HepG2 (cell line): ENCODE measurements around the gene TMEM33. TPM values are rescaled to one million over a fixed set of nuclear protein-coding genes. Genes with fewer than 3 reads are reported as not detected.
A peak's percentile ranks its signal among the peaks of the same experiment; 100 is the strongest.

Experiments used
- CBX2 ChIP-seq, 2 experiments: fragments of 200-600 bp in 1 of 2; sonication (generic); formaldehyde crosslinking in 1 of 2; IDR thresholded peaks; 2 replicates each; pipeline versions ENCODE4 v1.7.0 to v1.8.1; 2018 to 2022; ENCODE audit warnings: low read depth in 2 of 2, low read length in 1 of 2, mild to moderate bottlenecking in 1 of 2, missing genetic modification reagents in 1 of 2
- GFI1 ChIP-seq: sonication (generic); formaldehyde crosslinking; IDR thresholded peaks from 2 replicates; pipeline ENCODE4 v1.5.0; 2020; ENCODE audit warnings: missing genetic modification reagents, mild to moderate bottlenecking, borderline replicate concordance
- IKZF4 ChIP-seq: sonication (generic); formaldehyde crosslinking; IDR thresholded peaks from 2 replicates; pipeline ENCODE4 v1.5.1; 2020; ENCODE audit warnings: borderline replicate concordance, mild to moderate bottlenecking, low read depth, missing genetic modification reagents; ENCODE audit errors: not compliant biosample characterization
- MAX ChIP-seq: IDR thresholded peaks from 2 replicates; pipeline ENCODE4 v1.6.1; 2012; ENCODE audit warnings: inconsistent platforms
- MXD1 ChIP-seq: sonication (generic); formaldehyde crosslinking; IDR thresholded peaks from 2 replicates; pipeline ENCODE4 v1.4.0; 2020; ENCODE audit warnings: mild to moderate bottlenecking, missing genetic modification reagents
- NFE2L1 ChIP-seq: sonication (generic); formaldehyde crosslinking; IDR thresholded peaks from 2 replicates; pipeline ENCODE4 v1.4.0; 2020; ENCODE audit warnings: missing genetic modification reagents, mild to moderate bottlenecking, borderline replicate concordance
- POLR2A ChIP-seq, 2 experiments: IDR thresholded peaks; 2 replicates each; pipeline ENCODE4 v1.6.1; 2011; ENCODE audit warnings: low read depth in 2 of 2, low read length in 2 of 2, mild to moderate bottlenecking in 1 of 2, moderate library complexity in 1 of 2; ENCODE audit not compliant: insufficient read depth in 1 of 2
- SATB2 ChIP-seq: sonication (generic); formaldehyde crosslinking; IDR thresholded peaks from 2 replicates; pipeline ENCODE4 v1.5.0; 2020; ENCODE audit warnings: missing genetic modification reagents
- TFDP2 ChIP-seq: sonication (generic); formaldehyde crosslinking; IDR thresholded peaks from 2 replicates; pipeline ENCODE4 v1.4.0; 2020; ENCODE audit warnings: missing genetic modification reagents
- ZNF136 ChIP-seq: sonication (generic); formaldehyde crosslinking; IDR thresholded peaks from 2 replicates; pipeline ENCODE4 v1.8.1; 2022; ENCODE audit warnings: low read depth, mild to moderate bottlenecking, moderate library complexity, missing genetic modification reagents
- ZNF510 ChIP-seq: sonication (generic); formaldehyde crosslinking; IDR thresholded peaks from 2 replicates; pipeline ENCODE4 v1.4.0; 2020; ENCODE audit warnings: low read depth, mild to moderate bottlenecking, missing genetic modification reagents
- ZNF597 ChIP-seq: sonication (generic); formaldehyde crosslinking; IDR thresholded peaks from 2 replicates; pipeline ENCODE4 v1.5.0; 2020; ENCODE audit warnings: missing genetic modification reagents
- ZNF609 ChIP-seq: sonication (generic); formaldehyde crosslinking; IDR thresholded peaks from 2 replicates; pipeline ENCODE4 v1.4.0; 2020; ENCODE audit warnings: mild to moderate bottlenecking, missing genetic modification reagents, borderline replicate concordance
- ZNF678 ChIP-seq: sonication (generic); formaldehyde crosslinking; IDR thresholded peaks from 2 replicates; pipeline ENCODE4 v1.4.0; 2020; ENCODE audit warnings: mild to moderate bottlenecking, missing genetic modification reagents
- ZNF687 ChIP-seq: sonication (generic); formaldehyde crosslinking; IDR thresholded peaks from 2 replicates; pipeline ENCODE4 v1.5.1; 2020; ENCODE audit warnings: mild to moderate bottlenecking, missing genetic modification reagents, moderate library complexity
- ZNF879 ChIP-seq: sonication (generic); formaldehyde crosslinking; IDR thresholded peaks from 2 replicates; pipeline ENCODE4 v1.8.1; 2023; ENCODE audit warnings: missing genetic modification reagents
- polyA plus RNA-seq, 8 experiments: library from polyadenylated mRNA; depleted of rRNA in 3 of 8; stranded (reverse) in 7 of 8; unstranded in 1 of 8; fragments of >200 nt; fragmentation: Illumina TruSeq in 4 of 8; extraction: Trizol in 4 of 8; gene quantifications; 2 replicates each; pipeline versions ENCODE4 v1.2.1 to v1.2.3, GENCODE V29; 2011 to 2016; ENCODE audit warnings: low read depth in 4 of 8, missing spikeins in 1 of 8, mixed read lengths in 1 of 8; ENCODE audit not compliant: insufficient read depth in 1 of 8
- total RNA-seq, 5 experiments: library from RNA; depleted of rRNA; stranded (reverse); fragments of >200 nt; fragmentation: Illumina TruSeq; extraction: Trizol; gene quantifications; 2 replicates each; pipeline ENCODE4 v1.2.3, GENCODE V29; 2016; ENCODE audit warnings: low read depth in 1 of 5

Gene TMEM33
- total and polyA plus RNA-seq, 2 of the 13 experiments (the other 11 are each of a cell fraction or from before 2014, with no cell fraction given), result 36.1 to 66.6 TPM

- TF ChIP-seq ZNF687 (CRISPR knock-in tag) (peak; percentile 87), ZNF879 (CRISPR knock-in tag) (no peak), ZNF678 (no peak), SATB2 (CRISPR knock-in tag) (no peak; the same call in 1 of the 2 replicates), ZNF597 (CRISPR knock-in tag) (no peak), ZNF609 (no peak), ZNF510 (CRISPR knock-in tag) (no peak), NFE2L1 (CRISPR knock-in tag) (no peak), POLR2A (IDR thresholded peaks at IDR 0.05; ENCODE audit: insufficient read depth in 1 of 2, low read depth in 2 of 2, low read length in 2 of 2) (peak; percentile 88 to 94), CBX2 (IDR thresholded peaks at IDR 0.05; ENCODE audit: low read depth, low read length) (no peak), CBX2 (CRISPR knock-in tag; IDR thresholded peaks at IDR 0.05; ENCODE audit: low read depth) (no peak), IKZF4 (CRISPR knock-in tag) (peak; percentile 81), GFI1 (CRISPR knock-in tag) (peak; percentile 75; the same call in 1 of the 2 replicates), TFDP2 (CRISPR knock-in tag) (peak; percentile 55), MXD1 (CRISPR knock-in tag) (no peak), MAX (0 out of 2 replicates have a peak, but pooled peaks have one; percentile 52), ZNF136 (no peak)
Measured at GRCh38 chr4:41990365-41991111, 55.3 kb downstream of the TMEM33 start, which contains the start of gene SLC30A9 (continued).
